Smooth muscle cell of bladder (primary cell): ENCODE measurements around the gene SELL. TPM values are rescaled to one million over a fixed set of nuclear protein-coding genes. Genes with fewer than 3 reads are reported as not detected.

Experiments used
- total RNA-seq: library from RNA; depleted of rRNA; stranded (reverse); fragments of >200 nt; gene quantifications from 2 replicates; pipeline ENCODE4 v1.2.3, GENCODE V29; 2014

The SELL gene
- 0.09 and 0.14 TPM in 2 replicates for total RNA-seq

GRCh38 chr1:169711469-169712308 lies at the start of gene SELL:
Gene SELL, minus strand, starts transcription at chr1:169711620. Its CDS starts 122 bp downstream, at chr1:169711498.

GRCh38 chr1:169733924-169734323 lies 22.5 kb upstream of the SELL start, which contains the start of gene SELE:
Gene SELE, minus strand, starts transcription at chr1:169734079. Its CDS starts 467 bp downstream, at chr1:169733612.

Other genes with a start within 250 kb of the SELL start
- gene SLC19A2, start 225.7 kb downstream of the SELL start, total RNA-seq = 8.1 and 10.7 TPM in 2 replicates
- gene F5, start 125.1 kb downstream of the SELL start, total RNA-seq = under 0.01 TPM in 1 of 2 replicates, not detected in the other
- not detected in 2 replicates for gene SELP, start 81.5 kb downstream of the SELL start, total RNA-seq
- gene SELE, start 22.5 kb upstream of the SELL start, total RNA-seq = not detected in 2 replicates
- 5.4 and 7.3 TPM in 2 replicates for gene METTL18, start 83.3 kb upstream of the SELL start, total RNA-seq
- gene SCYL3, start 182.3 kb upstream of the SELL start, total RNA-seq = 8.2 and 11.3 TPM in 2 replicates